Hematopoietic multipotent progenitor cell treated with erythropoietin and hydrocortisone succinate and interleukin-3 and kit ligand, for 8 days (in vitro differentiated cells): ENCODE results near the gene ATOX1.

Experiments used
- DNase-seq: peaks from one replicate; pipeline ENCODE4 v3.0.0-alpha.2; 2015

The ATOX1 gene

GRCh38 chr5:151766975-151767374 is 8.5 kb upstream of the ATOX1 start:
- no peak for DNase-seq

GRCh38 chr5:151764801-151765200 is 6.4 kb upstream of the ATOX1 start:
- DNase-seq: no peak

- no peak for DNase-seq
Observed at GRCh38 chr5:151758141-151758429, 346 bp downstream of the ATOX1 start.

GRCh38 chr5:151757233-151758140 is 944 bp downstream of the ATOX1 start:
- DNase-seq: peak; percentile 30

GRCh38 chr5:151755383-151755782 is 3.0 kb downstream of the ATOX1 start:
- no peak for DNase-seq

- DNase-seq: no peak
Observed at GRCh38 chr5:151751593-151751992, 6.8 kb downstream of the ATOX1 start.

- DNase-seq: no peak
Observed at GRCh38 chr5:151751091-151751490, 7.3 kb downstream of the ATOX1 start.

GRCh38 chr5:151750121-151750520 is 8.3 kb downstream of the ATOX1 start:
- DNase-seq: no peak

GRCh38 chr5:151745071-151745705 is 13.2 kb downstream of the ATOX1 start:
- no peak for DNase-seq

- no peak for DNase-seq
Observed at GRCh38 chr5:151743530-151743929, 14.9 kb downstream of the ATOX1 start.

- DNase-seq: peak; percentile 26
Observed at GRCh38 chr5:151742870-151743294, 15.5 kb downstream of the ATOX1 start.

GRCh38 chr5:151741678-151742423 is 16.6 kb downstream of the ATOX1 start:
- DNase-seq: no peak

- no peak for DNase-seq
Observed at GRCh38 chr5:151740958-151741373, 17.5 kb downstream of the ATOX1 start.

GRCh38 chr5:151740336-151740942 is 18.0 kb downstream of the ATOX1 start:
- DNase-seq: peak; percentile 62

GRCh38 chr5:151739939-151740335 is 18.5 kb downstream of the ATOX1 start:
- no peak for DNase-seq

GRCh38 chr5:151739395-151739794 is 19.0 kb downstream of the ATOX1 start:
- DNase-seq: no peak

- DNase-seq: no peak
Observed at GRCh38 chr5:151738125-151738848, 20.1 kb downstream of the ATOX1 start.

GRCh38 chr5:151737431-151737830 is 21.0 kb downstream of the ATOX1 start:
- no peak for DNase-seq

- DNase-seq: no peak
Observed at GRCh38 chr5:151735646-151736045, 22.8 kb downstream of the ATOX1 start.

GRCh38 chr5:151734064-151734408 is 24.4 kb downstream of the ATOX1 start:
- no peak for DNase-seq

- no peak for DNase-seq
Observed at GRCh38 chr5:151733358-151734063, 24.9 kb downstream of the ATOX1 start.

- DNase-seq: no peak
Observed at GRCh38 chr5:151730381-151730780, 28.1 kb downstream of the ATOX1 start.
